UCSD-AML1 (cell line): Measurements from ENCODE around the gene TNK2.
"Not testable (repeated sequence)": the region's sequence is repeated elsewhere in the genome, so short reads cannot be mapped to it uniquely, and the experiment has no call there.

ENCODE experiments used
- DNase-seq: peaks from one replicate; lab custom pipeline; 2025; ENCODE audit not compliant: unreplicated experiment; lab: John Stamatoyannopoulos, UW

Gene TNK2

DNA sequence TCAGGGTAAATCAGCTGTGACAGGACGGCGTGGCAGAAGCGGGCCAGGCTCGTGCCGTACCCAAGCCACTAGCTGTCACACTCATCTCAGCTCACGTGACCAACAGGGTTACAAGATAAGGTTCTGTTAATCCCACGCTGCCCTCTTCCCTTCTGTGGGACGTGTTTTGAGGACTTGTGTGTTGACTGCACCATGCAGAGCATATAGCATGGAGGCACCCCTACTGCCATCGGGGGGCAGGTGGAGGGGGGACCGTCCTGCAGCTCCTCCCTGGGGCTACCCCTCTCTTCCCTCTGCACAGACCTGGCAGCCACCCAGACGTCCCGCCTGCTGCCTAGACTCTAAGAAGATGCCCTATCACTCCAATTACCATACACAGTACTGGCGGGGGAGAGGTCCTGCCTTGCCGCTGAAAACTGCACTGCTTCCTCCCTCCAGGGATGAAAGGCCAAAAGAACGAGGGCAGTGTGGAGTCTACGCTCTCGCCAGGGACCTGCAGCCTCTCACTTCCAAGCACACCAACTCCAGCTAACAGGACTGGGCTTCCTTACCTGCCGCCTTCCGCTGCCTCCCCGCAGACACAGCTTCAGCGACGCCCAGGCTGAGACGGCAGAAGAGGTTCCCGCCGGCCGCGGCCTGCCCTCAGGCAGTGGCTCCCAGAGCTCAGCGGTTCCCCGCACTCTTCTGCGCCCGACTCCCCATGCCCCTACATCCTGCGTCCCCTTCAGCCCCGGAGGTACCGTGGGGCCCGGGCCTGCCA, at the start of gene TNK2:
Gene TNK2, minus strand, starts transcription at position 618 of the 760 bp plus-strand sequence. CDS start 19,963 bp downstream, outside the sequence.
- peak; percentile 52 for DNase-seq

DNA sequence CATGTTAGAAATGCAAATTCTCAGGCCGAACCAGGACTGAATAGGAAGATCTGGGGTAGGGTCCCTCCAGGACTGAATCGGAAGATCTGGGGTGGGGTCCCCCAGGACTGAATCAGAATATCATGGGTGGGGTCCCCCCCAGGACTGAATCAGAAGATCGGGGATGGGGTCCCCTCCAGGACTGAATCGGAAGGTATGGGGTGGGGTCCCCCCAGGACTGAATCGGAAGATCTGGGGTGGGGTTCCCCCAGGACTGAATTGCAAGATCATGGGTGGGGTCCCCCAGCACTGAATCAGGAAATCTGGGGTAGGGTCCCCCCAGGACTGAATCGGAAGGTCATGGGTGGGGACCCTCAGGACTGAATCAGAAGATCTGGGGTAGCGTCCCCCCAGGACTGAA, 48.2 kb upstream of the TNK2 start:
- DNase-seq = no peak

DNA sequence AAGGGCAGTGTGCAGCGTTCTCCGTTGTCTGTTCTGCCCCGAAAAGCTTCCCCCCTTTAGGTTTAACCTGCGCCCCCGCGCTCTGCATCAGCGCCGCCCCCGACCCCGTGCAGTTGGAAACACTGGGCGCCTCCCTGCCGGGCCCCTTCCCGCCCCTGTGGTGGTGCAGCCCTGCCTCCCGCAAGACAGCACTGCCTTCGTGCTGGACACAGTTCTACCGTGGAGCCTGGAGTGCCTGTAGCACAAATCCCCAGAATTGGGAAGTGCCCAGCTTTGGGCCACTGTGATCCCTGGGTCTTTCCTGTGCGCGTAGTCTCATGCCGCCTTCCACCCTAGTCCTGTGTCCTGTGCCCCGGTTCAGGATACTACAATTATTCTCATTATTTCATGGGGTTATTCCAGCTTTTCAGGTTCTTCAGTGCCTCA, 47.1 kb upstream of the TNK2 start:
- DNase-seq = not testable (repeated sequence)

DNA sequence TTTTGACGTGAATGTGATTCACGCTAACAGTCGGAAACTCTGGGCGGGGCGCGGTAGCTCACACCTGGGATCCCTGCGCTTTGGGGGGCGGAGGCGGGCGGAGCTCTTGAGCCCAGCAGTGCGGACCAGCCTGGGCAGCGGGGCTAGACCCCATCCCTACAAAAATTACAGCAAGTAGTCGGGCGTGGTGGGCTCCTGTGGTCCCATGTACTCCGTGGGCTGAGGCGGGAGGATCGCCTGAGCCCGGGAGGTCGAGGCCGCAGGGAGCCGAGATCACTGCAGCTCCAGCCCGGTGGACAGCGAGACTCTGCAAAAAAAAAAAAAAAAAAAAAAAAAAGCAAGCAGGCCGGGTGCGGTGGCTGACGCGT, 46.4 kb upstream of the TNK2 start:
- not testable (repeated sequence) for DNase-seq

DNA sequence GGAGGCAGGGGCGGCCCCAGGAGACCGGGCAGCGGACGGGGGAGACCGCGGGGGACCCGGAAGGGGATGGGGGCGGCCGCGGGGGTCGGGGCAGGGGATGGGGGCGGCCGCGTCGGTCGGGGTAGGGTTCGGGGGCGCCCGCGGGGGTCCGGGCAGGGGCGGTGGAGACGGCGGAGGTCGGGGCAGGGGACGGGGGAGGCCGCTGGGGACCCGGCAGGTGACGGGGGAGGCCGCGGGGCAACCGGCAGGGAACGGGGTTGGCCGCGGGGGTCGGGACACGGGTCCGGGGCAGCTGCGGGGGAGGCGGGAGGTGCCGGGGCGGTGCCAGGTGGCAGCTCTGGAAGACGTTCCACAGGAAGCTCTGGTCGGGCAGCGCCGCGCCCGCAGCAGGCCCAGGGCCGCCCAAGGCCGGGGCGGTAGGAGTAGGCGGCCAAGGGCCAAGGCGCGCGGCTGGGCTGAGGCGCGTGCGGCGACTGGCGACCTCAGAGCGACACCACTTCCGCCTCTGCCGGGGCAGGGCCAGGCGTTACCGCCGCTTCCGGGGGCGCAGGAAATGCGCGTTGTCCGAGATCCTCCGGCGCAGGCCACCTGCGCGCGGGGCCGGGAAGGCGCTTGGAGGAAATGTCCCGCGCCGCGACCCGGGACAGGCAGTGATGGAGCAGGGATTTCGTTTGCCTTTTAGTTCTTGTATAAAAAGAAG, 45.9 kb upstream of the TNK2 start:
- DNase-seq = not testable (repeated sequence)

DNA sequence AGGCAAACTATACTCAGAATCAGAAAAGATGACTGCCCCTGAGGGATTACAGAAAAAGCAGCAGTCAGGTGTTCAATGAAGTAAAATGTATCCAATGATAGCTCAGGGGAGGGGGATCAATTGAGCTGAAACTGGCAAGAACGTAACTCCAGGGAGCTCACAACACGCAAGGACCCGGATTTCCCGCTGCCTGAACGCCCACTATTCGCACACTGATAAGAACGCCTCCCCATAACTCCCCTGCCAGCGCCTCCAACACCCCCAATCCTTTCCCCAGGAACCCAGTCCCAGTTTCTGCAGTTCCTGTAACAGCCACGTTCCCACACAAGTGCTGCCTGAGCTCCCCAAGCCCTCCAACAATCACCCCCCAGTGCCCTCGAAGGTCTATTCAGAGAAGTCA, 44.2 kb upstream of the TNK2 start:
- not testable (repeated sequence) for DNase-seq

DNA sequence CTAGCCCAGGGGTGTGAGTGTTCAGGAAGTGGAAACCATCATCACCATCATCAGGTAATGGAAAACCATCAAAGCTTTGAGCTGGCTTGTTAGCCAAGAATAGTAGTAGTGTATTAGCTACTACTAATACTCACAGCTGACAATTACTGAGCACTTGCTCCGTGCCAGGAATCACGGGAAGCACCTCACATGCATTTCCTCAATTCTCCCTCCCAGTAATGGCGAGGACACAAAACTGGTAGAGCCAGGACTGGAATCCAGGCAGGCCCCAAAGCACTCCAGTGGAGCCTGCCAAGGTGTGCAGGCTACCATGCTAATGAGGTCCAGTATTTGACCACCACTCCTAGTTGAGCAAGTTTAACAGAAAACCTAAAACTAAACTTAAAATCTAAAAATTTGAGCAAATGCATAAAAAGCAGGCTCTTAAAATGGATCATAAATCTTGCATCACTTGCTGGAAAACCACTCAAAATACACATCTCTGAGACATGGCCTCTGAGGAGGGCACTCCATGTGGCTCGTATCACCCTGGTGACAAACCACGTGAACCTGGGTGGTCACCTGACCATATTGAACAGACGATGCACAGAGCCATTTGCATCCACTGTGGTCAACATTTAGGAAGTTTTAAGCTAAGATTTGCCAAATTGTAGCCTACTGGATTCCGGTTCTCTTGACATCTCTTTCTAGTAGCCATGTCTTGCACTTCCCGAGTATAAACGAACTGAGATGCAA, 43.3 kb upstream of the TNK2 start:
- not testable (repeated sequence) for DNase-seq

DNA sequence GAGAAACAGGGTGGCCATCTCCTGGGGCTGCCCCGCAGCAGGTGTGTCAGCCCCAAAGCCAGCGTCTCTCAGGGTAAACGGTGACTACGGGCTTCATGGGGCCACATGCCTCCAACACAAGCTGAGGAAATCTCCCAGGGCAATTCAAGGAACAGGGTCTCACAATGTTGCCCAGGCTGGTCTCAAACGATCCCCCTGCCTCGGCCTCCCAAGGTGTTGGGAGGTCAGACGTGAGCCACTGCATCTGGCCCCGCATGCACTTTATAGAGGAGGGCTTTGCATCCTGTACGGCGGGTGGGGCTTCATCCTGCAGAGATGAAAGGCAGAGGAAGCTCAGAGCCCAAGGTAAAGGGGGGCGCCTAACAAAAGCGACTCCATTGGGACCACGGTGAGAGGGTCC, 42.4 kb upstream of the TNK2 start:
- not testable (repeated sequence) for DNase-seq

DNA sequence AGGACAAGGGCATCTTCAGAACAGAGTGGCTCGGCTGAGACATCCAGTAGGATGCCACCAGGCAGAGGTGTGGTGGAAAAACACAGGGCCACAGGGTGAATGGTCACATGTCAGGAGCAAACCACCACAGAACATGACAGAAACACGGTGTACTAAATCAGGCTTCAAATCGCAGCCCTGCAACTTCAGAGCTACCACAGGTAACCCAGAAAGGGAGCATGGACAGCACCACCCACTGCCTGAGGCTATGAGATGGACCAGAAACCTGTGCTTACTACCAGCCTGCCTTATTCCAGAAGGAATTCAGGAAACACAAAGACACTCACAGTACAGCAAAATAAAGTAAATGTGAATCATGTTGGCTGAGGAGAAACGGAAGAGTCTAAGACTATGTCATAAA, 41.8 kb upstream of the TNK2 start:
- not testable (repeated sequence) for DNase-seq

DNA sequence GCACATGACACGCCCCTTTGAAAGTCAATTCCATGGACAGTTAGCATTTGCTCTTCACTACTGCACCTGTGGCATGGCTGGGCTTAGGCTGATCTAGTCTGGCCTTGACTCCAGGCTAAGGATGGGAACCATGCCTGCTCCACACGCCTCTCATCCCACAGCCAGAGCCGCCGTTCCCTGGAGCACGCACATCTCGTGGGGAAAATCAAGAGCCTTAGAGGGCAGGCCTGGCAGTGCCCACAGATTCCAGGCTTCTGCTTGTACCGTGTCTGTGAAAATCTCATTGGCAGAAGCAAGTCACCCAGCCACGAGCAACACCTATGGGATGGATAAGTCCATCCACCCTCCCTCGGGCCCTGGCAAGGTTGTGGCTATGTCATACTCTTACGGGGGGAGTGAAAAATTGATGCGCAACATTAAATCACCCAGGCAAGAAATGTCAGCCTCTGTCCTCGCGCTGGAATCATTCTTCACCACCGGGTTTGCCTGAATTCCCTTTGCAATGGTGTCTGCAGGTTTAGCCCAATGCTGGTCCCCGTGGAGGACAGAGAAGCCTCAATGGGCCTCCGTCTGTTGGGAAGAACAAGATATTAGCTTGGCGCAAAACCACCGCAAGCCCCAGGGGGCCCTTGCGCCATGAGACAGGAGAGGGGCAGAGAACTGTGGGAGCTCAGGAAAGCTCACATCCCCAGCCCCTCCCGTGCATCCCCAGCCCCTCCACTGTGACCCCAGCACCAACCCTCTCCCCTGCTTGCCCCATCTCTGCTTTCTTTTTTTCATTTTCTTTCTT, 38.8 kb upstream of the TNK2 start:
- not testable (repeated sequence) for DNase-seq

DNA sequence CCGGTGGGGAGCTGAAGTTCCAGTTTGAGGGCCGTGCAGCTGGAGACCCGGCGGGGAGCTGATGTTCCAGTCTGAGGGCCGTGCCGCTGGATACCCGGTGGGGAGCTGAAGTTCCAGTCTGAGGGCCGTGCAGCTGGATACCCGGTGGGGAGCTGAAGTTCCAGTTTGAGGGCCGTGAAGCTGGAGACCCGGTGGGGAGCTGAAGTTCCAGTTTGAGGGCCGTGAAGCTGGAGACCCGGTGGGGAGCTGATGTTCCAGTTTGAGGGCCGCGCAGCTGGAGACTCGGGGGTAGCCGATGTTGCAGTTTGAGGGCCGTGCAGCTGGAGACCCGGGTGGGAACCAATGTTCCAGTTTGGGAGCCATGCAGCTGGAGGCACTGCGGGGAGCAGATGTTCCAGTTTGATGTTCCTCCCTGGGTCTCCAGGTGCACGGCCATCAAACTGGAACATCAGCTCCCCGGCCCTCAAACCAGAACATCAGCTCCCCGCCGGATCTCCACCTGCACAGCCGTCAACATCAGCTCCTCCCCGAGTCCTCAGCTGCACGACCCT, 33.0 kb upstream of the TNK2 start:
- DNase-seq = not testable (repeated sequence)

DNA sequence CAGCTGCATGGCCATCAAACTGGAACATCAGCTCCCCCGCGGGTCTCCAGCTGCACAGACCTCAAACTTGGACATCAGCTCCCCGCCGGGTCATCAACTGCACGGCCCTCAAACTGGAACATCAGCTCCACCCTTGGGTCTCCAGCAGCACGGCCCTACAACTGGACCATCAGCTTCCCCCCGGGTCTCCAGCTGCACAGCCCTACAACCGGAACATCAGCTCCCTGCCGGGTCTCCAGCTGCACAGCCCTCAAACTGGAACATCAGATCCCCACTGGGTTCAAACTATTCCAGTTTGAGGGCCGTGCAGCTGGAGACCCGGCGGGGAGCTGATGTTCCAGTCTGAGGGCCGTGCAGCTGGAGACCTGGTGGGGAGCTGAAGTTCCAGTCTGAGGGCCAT, 32.5 kb upstream of the TNK2 start:
- DNase-seq = not testable (repeated sequence)

DNA sequence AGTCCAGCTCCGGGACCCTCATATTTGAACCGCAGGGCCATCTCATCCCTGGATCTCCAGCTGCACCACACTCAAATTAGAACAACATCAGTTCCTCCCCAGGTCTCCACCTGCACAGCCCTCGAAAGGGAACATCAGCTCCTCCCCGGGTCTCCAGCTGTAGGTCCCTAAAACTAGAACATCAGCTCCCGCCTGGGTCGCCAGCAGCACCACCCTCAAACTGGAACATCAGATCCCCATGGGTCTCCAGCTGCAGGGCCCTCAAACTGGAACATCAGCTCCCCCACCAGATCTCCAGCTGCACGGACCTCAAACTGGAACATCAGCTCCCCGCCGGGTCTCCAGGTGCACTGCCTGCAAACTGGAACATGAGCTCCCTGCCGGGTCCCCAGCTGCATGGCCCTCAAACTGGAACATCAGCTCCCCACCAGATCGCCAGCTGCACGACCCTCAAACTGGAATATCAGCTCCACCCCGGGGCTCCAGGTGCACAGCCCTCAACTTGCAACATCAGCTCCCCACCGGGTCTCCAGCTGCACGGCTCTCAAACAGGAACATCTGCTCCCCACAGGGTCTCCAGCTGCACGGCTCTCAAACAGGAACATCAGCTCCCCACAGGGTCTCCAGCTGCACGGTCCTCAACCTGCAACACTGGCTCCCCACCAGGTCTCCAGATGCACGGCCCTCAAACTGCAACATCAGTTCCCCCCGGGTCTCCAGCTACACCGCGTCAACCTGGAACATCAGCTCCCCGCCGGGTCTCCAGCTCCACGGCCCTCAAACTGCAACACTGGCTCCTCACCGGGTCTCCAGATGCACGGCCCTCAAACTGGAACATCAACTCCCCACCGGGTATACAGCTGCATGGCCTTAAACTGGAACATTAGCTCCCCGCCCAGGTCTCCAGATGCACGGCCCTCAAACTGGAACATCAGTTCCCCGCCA, 31.4 kb upstream of the TNK2 start:
- not testable (repeated sequence) for DNase-seq

DNA sequence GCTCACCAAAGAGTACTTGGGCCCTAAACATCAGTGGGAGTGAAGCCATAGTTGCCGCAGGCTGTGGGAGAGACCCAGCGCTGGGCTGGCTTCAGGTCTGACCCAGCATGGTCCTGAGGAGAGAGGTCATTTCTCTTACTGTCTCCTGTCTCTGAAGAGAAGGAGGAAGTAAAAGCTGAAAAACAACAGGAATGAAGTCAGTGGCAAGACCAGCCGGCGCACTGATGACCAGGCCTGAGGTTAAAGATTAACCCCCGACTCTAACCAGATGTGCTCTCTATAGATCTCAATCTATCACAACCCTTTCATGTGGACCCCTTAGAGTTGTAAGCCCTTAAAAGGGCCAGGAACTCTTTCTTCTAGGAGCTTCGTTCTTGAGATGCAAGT, 24.7 kb upstream of the TNK2 start:
- not testable (repeated sequence) for DNase-seq

DNA sequence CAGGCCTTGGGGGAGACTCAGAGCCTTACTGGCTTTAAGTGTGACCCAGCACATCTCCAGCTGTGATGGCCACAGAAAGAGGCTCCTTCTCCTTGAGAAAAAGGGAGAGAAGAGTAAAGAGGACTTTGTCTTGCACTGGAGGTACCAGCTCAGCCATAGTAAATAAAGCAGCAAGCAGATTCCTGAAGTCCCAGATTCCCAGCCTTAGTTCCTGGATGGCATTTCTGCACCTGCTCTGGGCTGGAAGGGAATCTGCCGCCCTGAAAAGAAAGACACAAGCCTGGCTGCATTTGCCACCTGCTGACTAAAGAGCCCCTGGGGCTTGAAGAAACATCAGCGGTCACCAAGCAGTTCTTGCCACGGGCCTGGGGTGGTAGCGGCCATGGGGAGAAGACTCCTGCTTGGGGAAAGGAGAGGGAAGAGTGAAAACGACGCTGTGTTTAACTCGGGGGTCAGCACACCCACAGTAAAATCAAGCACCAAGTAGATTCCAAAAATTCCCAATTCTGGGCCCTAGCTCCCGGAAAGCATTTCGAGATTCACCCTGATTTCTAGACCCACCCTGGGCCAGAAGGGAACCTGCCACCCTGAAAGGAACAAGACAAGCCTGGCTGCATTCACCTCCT, 24.2 kb upstream of the TNK2 start:
- DNase-seq = no peak

DNA sequence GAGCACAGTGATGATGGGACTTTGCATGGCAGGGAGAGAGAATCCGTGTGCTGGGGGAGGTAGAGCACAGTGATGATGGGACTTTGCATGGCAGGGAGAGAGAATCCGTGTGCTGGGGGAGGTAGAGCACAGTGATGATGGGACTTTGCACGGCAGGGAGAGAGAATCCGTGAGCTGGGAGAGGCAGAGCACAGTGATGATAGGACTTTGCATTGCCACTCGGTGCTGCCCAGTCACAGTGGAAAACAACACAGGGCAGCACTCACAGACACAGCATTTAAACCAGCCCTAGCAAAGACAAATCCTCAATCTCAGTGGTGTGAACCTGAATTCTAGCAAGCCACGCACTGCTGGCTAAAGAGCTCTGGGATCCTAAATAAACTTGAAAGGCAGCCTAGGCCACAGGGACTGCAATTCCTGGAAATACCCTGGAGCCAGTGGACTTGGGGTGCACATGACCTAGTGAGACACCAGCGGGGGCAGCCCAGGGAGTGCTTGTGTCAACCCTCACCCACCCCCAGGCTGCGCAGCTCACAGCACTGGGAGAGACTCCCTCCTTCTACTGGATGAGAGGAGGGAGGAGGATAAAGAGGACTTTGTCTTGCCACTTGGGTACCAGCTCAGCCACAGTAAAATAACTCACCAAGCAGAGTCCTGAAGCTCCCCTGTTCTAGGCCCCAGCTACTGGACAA, 23.4 kb upstream of the TNK2 start:
- no peak for DNase-seq

DNA sequence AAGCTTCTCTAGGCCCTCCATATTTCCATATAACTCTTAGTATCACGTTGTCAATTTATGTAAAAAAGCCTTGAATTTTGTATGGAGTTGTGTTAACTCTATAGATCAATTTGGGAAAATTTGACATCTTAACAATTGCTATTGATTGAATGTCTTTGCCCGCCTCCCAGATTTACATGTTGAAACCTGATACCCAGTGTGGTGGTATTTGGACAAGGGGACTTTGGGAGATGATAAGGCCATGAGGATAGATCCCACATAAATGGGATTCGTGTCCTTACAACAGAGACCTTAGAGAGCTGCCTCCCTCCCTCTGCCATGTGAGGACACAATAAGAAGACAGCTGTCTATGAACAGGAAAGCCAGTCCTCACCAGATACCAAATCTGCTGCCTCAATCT, 21.1 kb upstream of the TNK2 start:
- DNase-seq = no peak

DNA sequence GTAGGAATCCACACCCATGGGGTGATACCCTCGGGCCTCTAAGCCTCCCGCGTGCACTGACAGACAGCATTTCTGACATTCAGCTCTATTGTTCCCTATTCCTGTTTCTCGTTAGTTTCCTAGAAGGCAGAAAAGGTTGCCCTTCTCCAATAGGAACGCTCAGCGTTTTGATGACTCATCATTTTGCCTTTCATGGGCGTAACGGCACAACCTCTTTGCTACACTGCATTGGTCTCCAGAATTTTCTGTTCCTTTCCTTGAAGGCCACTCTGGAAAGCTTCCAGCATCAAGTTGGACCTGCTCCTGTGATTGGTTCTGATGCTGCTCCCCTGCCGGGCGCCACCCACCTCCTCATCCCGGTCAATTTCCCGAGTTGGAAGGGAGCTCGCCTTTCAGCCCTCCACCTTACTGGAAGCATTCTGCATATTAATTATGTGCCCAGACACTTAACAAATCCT, 13.0 kb upstream of the TNK2 start:
- DNase-seq = no peak
